Stimulated activated CD8-positive, alpha-beta memory T cell treated with anti-CD3 and anti-CD28 coated beads, Interleukin-15, amount 100 ng/mL, for 4 hours (primary cell): ENCODE results near the gene IPCEF1.

Source experiments
- DNase-seq, 2 donors: peaks; one replicate each; pipeline ENCODE4 v3.0.0-alpha.2; 2020; ENCODE audit warnings: low read depth in 2 of 2

The IPCEF1 gene

DNA sequence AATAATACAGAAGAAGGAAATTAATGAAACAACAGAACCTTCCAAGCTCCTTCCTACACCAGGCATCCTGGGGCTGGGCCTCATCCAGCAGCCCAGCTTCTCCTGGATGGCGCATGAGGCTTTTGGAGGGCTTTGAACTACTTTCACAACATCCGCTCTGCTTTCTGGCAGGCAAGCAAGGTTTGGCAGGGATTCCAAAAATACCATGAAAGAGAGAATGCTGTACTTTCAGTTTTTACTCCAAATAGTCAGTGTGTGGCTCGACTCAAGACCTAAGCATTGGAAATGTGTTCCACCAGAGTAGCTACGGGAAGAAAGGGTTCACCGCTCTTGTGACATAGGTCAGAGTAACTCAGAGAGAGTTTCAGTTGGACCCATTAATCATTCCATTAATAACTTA, 192.2 kb downstream of the IPCEF1 start:
- DNase-seq = no peak

- no peak for DNase-seq
Observed at GRCh38 chr6:154161689-154162088, 194.9 kb downstream of the IPCEF1 start.

DNA sequence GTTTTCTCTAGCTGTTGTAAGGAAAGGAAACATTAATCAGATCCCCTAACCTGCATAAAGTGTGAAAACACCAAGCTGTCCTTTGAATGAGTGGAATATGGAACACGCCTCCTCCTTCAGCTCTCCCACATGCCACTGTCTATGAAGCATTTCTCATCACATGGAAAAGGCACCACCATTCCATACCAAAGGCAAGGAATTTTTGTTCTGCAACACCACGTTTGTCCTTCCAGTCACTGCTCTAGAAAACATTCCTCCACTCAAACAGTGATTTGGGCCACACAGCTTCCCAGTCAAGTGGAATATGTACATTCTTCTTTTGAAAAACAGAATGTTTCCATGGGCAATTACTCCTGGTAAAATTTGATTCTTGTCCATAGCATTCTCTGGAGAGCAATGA, 197.5 kb downstream of the IPCEF1 start:
- no peak for DNase-seq

- DNase-seq = no peak
Observed at GRCh38 chr6:154157706-154158105, 198.9 kb downstream of the IPCEF1 start.

GRCh38 chr6:154157082-154157481, 199.5 kb downstream of the IPCEF1 start:
- DNase-seq = peak in 1 of 2 donors; percentile 15

DNA sequence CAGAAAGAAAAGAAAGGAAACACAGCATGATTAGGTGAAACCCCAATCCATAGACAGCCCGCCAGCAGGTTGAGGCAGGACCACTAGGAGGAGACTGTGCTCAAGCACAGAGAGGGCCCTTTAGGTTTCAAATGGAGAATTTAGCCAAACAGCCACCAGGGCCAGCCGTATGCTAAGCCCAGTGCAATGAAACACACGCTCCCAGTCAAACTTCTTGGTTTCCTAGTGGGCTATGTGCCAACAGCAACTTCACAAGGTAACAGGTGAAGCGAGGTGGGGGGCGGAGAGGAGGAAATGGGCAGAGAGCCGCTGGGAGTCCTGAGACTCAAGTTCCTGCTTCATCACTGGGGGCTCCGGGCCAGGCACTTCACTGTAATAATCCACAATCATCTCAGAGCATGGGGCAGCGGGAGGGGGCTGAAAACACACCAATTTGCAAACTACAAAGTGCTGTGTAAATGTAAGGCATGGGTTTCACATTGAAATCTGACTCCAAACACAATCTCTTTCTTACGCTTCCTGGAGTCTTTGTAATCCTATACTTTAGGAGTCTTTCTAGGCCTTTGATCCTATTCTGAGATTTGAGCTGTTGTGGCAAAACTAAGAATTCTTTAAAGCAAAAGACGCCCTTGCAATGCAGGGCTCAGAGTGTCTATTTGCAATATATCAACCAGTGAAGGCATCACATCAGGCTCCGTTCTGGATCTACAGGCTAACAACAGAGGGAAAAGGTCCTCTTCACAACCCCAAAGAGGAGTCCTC, 200.3 kb downstream of the IPCEF1 start:
- peak in 1 of 2 donors; percentile 47 for DNase-seq

DNA sequence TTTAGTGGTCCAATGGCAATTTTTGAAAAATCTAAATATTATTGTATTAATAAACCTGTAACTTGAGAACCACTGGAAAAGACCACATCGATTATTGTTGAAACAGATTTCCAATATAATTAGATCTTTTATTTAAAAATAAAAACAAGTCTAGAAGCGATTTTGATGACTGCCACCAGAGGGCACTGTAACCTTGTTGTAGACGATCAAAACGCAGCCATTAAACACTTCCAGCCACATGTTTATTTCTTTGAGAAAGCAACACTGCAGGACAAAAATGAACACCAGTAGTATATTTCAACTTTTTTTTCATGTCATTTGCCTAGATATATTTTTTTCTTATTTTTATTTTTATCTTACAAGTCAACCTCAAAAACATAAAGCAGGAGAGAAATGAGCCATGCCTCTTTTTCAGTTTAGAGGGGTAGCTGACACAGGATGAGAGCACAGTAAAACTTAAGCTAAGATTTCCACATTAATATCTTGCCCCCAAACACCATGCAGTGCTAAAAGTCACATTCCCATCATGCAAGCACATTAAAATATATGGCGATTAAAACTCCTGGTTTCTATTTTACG, 202.1 kb downstream of the IPCEF1 start:
- peak in 1 of 2 donors; percentile 35 for DNase-seq

DNA sequence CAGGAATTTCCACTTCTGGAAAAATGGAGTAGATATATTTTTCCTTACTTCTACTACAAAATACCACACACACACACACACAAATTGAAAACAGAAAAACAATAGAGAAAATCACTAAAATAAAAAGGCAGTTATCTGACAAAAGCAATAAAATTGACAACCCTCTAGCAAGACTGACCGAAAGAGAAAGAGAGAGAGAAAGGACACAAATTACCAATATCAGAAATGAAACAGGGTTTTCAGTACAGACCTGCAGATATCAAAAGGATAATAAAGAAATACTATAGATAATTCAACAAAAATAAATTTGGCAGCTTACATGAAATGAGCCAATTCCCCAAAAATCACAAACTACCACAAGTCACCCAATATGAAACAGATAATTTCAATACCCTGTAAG, 212.8 kb downstream of the IPCEF1 start:
- DNase-seq = no peak

GRCh38 chr6:154140743-154141142, 215.9 kb downstream of the IPCEF1 start:
- no peak for DNase-seq

GRCh38 chr6:154139892-154140291, 216.7 kb downstream of the IPCEF1 start:
- DNase-seq = no peak

DNA sequence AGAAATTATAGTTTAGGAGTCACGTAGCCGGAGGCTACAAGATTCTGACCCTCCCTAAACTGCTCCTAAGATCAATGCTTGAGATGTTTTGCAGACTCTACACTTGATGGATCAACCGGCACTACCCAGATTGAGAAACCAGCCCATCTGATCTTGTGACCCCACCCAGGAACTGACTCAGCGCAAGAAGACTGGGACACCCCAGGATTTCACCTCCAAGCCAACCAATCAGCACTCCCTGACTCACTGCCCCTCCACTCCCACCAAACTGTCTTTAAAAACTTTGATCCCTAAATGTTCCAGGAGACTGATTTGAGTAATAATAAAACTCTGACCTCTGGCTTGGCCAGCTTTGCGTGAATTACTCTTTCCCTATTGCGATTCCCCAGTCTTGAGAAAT, 217.8 kb downstream of the IPCEF1 start:
- DNase-seq = no peak

DNA sequence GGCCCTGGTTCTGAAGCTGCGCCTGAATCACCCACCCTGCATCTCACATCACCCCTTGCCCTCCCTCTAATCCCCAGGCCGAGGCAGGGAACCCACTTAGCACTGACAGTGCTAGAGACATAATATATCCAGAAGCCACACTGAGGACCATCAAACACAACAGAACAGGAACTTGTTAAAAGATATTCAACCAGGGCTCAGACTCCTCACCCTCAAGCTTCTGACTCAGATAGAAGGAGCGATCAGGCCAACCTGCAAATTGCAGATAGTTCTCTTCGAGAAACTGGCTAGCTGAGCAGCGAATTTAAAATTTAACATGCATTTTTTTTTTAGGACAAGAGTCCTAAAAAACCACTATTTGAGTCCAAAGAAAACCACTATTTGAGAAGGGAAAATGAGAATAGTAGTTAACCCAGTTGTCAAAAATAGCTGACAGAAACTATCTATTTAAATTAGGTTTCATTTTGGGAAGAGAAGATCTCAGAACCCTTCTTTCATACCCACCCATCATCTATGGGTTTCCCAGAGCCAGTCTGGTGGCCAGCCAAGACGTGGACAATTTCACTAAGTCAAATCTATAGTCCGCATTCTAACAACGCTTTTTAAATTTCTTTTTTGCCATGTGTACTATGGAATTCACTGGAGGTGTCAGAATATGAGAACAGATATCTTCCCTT, 222.0 kb downstream of the IPCEF1 start:
- no peak for DNase-seq

GRCh38 chr6:154127657-154128056, 228.9 kb downstream of the IPCEF1 start:
- no peak for DNase-seq

DNA sequence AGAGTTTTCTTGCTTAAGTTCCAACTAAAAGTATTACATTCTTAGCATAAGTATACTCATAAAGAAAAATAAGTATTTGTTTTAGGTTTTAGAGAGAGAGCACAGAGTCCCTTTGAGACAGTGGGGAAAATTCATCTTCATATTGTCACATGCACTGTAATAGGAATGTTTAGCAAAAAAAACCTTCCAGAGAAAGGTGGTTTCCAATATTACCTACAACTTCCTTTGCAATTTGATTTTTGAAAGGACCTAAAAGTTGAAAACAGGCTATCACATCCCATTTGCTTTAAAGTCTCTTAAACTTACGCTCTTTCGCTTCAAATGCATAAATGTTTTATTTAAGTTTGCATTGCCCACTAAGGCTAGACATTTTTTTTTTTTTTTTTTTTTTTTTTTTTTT, 231.2 kb downstream of the IPCEF1 start:
- DNase-seq = no peak

DNA sequence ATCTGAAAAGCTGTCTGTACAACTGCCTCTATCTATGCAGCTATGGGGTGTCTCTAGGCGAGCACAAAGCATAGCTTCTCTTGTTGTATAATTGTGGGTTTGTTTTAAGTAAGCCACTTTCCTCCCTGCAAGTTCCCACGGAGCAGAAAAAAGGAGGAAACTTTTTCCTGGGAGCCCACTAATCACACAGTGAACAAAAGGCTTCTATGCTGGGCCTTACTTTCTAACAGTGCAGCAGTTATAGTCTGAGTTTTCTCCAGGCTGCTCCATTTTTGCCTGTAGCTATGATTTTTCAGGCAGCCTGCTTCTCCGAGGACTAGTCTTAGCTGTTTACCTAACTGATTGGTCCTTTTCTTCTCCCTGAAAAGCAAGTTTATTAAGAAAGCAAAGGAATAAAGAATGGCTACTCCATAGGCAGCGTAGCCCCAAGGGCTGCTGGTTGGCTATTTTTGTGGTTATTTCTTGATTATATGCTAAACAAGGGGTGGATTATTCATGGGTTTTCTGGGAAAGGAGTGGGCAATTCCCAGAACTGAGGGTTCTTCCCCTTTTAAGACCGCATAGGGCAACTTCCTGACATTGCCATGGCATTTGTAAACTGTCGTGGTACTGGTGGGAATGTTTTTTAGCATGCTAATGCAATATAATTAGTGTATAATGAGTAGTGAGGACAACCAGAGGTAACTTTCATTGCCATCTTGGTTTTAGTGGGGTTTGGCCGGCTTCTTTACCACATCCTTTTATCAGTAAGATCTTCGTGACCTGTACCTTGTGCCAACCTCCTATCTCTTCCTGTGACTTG, 233.2 kb downstream of the IPCEF1 start:
- no peak for DNase-seq

- no peak for DNase-seq
Observed at GRCh38 chr6:154122195-154122925, 234.2 kb downstream of the IPCEF1 start.

- no peak for DNase-seq
Observed at GRCh38 chr6:154117485-154117884, 239.1 kb downstream of the IPCEF1 start.

DNA sequence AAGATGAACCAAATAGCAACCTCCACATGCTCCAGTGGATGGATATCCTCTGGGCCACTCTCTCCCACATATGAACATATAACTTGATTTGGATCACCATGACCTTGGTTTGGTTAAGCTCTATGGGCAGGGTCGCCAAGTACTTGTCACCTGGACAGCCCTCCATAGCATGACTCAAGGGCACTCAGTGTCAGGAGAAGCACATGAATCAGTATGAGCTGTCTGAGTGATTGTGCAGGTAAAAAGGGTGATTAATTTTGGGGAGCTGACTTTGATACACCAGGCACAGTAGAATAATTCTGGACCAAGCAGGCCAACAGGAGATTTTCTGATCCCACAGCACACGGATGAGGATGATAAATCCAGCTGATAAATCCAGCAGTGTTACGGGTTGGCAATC, 243.2 kb downstream of the IPCEF1 start:
- DNase-seq = no peak

DNA sequence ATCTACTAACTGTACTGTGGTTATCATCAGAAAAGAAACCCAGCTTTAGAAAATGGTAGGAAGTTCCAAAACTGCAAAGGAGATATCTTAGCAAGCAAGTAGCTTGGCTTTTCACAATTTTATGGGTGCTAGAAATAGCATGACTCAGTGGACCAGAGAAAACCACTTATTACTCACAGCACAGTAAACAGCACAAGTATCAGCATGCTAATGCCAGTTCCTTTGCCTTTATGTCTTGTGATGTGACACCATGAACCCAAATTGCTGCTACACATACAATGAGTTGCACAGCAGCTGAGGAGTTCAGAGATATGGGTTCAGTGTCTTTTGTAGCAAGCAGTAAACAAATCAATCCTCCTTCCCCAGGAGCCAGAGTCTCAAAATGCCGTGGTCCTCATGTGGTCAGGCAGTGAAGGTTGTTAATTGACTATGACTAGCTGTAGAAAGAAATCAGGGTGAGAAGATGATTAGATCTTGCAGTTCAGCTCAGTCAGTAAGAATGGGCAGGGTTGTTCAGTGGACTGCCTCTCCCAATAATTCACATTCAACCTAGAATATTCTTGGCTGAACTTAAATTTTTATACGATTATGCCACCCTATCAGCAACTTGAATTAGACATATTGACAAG, 244.3 kb downstream of the IPCEF1 start:
- DNase-seq = no peak

GRCh38 chr6:154111025-154111424, 245.6 kb downstream of the IPCEF1 start:
- DNase-seq = no peak

GRCh38 chr6:154106251-154106650, 250.4 kb downstream of the IPCEF1 start:
- no peak for DNase-seq
